ENCODE measurements around the gene SNED1.

DNA sequence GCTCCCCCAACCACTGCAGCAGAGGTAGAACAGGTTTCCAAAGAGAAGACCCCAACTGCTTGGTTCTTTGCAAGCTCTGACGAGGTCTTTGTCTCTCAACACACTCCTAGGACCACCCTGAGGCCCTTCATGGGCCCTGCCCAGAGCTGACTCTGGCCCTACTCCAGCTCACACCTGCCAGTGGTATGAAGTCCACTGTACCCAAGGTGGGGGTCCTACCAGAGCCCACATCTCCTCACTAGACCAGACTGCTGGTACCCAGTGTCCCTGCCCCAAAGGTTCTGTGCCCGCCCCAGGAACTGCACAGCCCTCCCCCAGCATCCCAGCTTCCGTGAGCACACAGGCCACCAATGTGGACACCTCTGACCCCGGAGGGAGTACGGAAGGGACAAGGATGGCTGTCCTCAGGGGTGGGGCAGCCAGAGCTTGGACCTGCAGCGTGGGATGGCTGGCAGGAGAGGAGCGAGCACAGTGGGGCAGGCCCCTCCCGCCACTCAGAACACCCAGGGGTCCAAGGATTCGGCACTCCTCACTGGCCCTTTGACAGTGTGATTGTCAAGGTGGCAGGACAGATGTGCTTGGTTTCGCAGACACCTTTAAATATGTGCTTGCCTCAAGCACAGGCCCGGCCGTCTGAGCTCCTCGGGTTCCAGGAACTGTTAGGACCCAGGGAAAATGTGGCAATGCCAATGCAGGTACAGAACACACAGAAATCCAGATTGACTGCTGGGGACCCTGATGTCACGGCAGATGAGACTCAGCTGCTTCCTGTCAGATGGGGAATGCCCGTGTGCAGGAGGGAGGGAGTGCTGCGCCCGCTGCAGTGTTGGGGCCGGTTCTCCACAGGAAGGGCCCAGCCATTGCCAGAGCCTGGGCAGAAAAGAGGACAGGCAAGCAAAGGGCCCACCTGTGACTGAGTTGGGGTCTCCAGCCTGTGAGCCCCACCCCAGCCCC lies 52.5 kb downstream of the SNED1 start:
- no peak for TF ChIP-seq YY1 (IDR thresholded peaks at IDR 0.05; ENCODE audit: borderline replicate concordance in 1 of 3, control insufficient read depth in 1 of 3, extremely low read depth in 1 of 3, insufficient read depth in 3 of 3, insufficient read length in 1 of 3, insufficient replicate concordance in 2 of 3, low read depth in 1 of 3, low read length in 2 of 3)
- TF ChIP-seq, protein P1, sequence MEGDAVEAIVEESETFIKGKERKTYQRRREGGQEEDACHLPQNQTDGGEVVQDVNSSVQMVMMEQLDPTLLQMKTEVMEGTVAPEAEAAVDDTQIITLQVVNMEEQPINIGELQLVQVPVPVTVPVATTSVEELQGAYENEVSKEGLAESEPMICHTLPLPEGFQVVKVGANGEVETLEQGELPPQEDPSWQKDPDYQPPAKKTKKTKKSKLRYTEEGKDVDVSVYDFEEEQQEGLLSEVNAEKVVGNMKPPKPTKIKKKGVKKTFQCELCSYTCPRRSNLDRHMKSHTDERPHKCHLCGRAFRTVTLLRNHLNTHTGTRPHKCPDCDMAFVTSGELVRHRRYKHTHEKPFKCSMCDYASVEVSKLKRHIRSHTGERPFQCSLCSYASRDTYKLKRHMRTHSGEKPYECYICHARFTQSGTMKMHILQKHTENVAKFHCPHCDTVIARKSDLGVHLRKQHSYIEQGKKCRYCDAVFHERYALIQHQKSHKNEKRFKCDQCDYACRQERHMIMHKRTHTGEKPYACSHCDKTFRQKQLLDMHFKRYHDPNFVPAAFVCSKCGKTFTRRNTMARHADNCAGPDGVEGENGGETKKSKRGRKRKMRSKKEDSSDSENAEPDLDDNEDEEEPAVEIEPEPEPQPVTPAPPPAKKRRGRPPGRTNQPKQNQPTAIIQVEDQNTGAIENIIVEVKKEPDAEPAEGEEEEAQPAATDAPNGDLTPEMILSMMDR (IDR thresholded peaks at IDR 0.05 in 2 of 3, conservative IDR thresholded peaks at IDR 0.05 in 1 of 3; ENCODE audit: insufficient read depth in 2 of 3, low read depth in 1 of 3, low read length in 3 of 3) = no peak
- no peak for TF ChIP-seq RCOR1 (IDR thresholded peaks at IDR 0.05; ENCODE audit: borderline replicate concordance in 1 of 2, low read depth in 2 of 2, low read length in 2 of 2)
- no peak for TF ChIP-seq NR2C2 (CRISPR knock-in tag; IDR thresholded peaks at IDR 0.05)
- no peak for TF ChIP-seq NR2C2 (tag; IDR thresholded peaks at IDR 0.05)
- no peak for TF ChIP-seq POLR2A (conservative IDR thresholded peaks at IDR 0.05)
- TF ChIP-seq, protein P2, sequence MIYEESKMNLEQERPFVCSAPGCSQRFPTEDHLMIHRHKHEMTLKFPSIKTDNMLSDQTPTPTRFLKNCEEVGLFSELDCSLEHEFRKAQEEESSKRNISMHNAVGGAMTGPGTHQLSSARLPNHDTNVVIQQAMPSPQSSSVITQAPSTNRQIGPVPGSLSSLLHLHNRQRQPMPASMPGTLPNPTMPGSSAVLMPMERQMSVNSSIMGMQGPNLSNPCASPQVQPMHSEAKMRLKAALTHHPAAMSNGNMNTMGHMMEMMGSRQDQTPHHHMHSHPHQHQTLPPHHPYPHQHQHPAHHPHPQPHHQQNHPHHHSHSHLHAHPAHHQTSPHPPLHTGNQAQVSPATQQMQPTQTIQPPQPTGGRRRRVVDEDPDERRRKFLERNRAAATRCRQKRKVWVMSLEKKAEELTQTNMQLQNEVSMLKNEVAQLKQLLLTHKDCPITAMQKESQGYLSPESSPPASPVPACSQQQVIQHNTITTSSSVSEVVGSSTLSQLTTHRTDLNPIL (CRISPR knock-in tag; IDR thresholded peaks at IDR 0.05) = no peak
- no peak for TF ChIP-seq CEBPB (tag; IDR thresholded peaks at IDR 0.05)
- no peak for TF ChIP-seq ZNF282 (CRISPR knock-in tag; IDR thresholded peaks at IDR 0.05)
